ENCODE data around the gene PPP1CA. TPM values are rescaled to one million over a fixed set of nuclear protein-coding genes. Genes with fewer than 3 reads are reported as not detected.

Gene PPP1CA
- total RNA-seq, 3 donors from 2014 or later = 262 to 265 (median 264) TPM

GRCh38 chr11:67370351-67371076 lies 31.1 kb downstream of the PPP1CA start:
- Mint-ChIP-seq H3K4me1 (ENCODE audit: low read depth) (peaks cover 64% of the 10 kb centered on the region), H3K4me3 (no peak overlapping the region), H3K27me3 (ENCODE audit: low read depth) (peaks cover 10% of the 10 kb centered on the region), H3K9me3 (no peaks in the 10 kb centered on the region), H3K36me3 (ENCODE audit: insufficient read depth) (peaks cover 2% of the 10 kb centered on the region)
- no peak for DNase-seq
- ATAC-seq = no peak

DNA sequence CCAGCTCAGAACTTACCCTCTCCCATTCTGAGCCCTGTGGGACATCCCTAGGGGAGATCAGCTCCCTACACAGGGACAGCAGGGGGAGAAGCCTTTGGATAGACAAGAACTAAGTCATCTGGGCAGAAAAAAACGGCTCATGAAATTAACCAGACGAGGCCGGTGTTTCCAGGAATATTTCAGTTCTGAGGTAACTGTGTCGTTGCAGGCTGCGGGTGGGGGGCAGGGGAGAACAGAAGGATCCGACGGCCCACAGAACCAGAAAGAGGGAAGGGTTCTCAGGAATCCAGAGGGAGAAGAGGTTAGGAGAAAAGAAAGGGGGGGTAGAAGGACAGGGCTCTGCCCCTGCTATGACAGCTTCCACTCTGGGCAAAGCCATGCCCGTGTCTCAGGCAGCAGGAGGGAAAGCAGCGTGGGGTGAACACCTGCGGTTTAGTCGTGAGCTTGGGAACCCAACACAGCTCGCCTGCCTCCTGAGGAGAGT lies 31.8 kb downstream of the PPP1CA start:
- Mint-ChIP-seq H3K9me3 (no peaks in the 10 kb centered on the region), H3K27me3 (ENCODE audit: low read depth) (peaks cover 10% of the 10 kb centered on the region), H3K4me1 (ENCODE audit: low read depth) (peaks cover 68% of the 10 kb centered on the region), H3K4me3 (no peak overlapping the region), H3K36me3 (ENCODE audit: insufficient read depth) (peaks cover 4% of the 10 kb centered on the region)
- ATAC-seq (no peak), DNase-seq (no peak)

GRCh38 chr11:67369275-67369674 lies 32.4 kb downstream of the PPP1CA start:
- H3K4me1 Mint-ChIP-seq (ENCODE audit: low read depth) = peaks cover 68% of the 10 kb centered on the region
- DNase-seq (no peak), ATAC-seq (no peak)
- peaks cover 7% of the 10 kb centered on the region for H3K27me3 Mint-ChIP-seq (ENCODE audit: low read depth)
- H3K36me3 Mint-ChIP-seq (ENCODE audit: insufficient read depth) = peaks cover 6% of the 10 kb centered on the region
- H3K9me3 Mint-ChIP-seq = no peaks in the 10 kb centered on the region
- no peak overlapping the region for H3K4me3 Mint-ChIP-seq

- ATAC-seq (peak in 1 of 2 donors; percentile 48), DNase-seq (no peak)
- H3K27me3 Mint-ChIP-seq (ENCODE audit: low read depth) = peaks cover 7% of the 10 kb centered on the region
- no peak overlapping the region for H3K4me3 Mint-ChIP-seq
- no peaks in the 10 kb centered on the region for H3K9me3 Mint-ChIP-seq
- peaks cover 70% of the 10 kb centered on the region for H3K4me1 Mint-ChIP-seq (ENCODE audit: low read depth)
- peaks cover 6% of the 10 kb centered on the region for H3K36me3 Mint-ChIP-seq (ENCODE audit: insufficient read depth)
These were observed 33.0 kb downstream of the PPP1CA start for GRCh38 chr11:67368621-67369020.

GRCh38 chr11:67367761-67368227 lies 33.9 kb downstream of the PPP1CA start:
- H3K9me3 Mint-ChIP-seq = no peaks in the 10 kb centered on the region
- ATAC-seq (no peak), DNase-seq (no peak)
- peaks cover 7% of the 10 kb centered on the region for H3K27me3 Mint-ChIP-seq (ENCODE audit: low read depth)
- peaks cover 6% of the 10 kb centered on the region for H3K36me3 Mint-ChIP-seq (ENCODE audit: insufficient read depth)
- H3K4me1 Mint-ChIP-seq (ENCODE audit: low read depth) = peaks cover 74% of the 10 kb centered on the region
- H3K4me3 Mint-ChIP-seq = no peak overlapping the region

- peaks cover 7% of the 10 kb centered on the region for H3K27me3 Mint-ChIP-seq (ENCODE audit: low read depth)
- H3K4me3 Mint-ChIP-seq = no peak overlapping the region
- no peak for ATAC-seq
- H3K9me3 Mint-ChIP-seq = no peaks in the 10 kb centered on the region
- peaks cover 6% of the 10 kb centered on the region for H3K36me3 Mint-ChIP-seq (ENCODE audit: insufficient read depth)
- H3K4me1 Mint-ChIP-seq (ENCODE audit: low read depth) = peaks cover 75% of the 10 kb centered on the region
- DNase-seq = no peak
These were observed 34.5 kb downstream of the PPP1CA start for GRCh38 chr11:67366961-67367760.

DNA sequence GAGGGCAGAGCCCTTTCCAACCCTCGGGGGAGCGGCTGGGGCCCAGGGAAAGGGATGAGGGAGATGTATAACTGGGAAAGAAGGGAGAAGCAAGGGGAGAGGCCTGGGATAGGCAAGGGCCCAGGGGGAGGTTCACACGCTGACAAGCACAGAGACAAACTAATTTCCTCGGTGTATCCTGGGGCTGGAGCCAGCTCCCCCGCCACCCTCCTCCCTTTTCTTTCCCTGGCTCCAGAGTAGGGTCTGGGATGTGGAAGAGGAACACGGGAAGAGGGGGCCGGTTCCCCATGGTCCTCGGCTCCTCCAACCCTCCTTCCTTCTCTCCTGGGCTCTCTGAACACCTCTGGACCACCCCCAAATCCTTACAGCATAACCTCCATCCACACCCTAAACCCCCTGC lies 35.1 kb downstream of the PPP1CA start:
- no peaks in the 10 kb centered on the region for H3K9me3 Mint-ChIP-seq
- H3K4me1 Mint-ChIP-seq (ENCODE audit: low read depth) = peaks cover 71% of the 10 kb centered on the region
- DNase-seq (no peak), ATAC-seq (no peak)
- H3K36me3 Mint-ChIP-seq (ENCODE audit: insufficient read depth) = peaks cover 6% of the 10 kb centered on the region
- peaks cover 4% of the 10 kb centered on the region for H3K27me3 Mint-ChIP-seq (ENCODE audit: low read depth)
- no peak overlapping the region for H3K4me3 Mint-ChIP-seq

- ATAC-seq (no peak), DNase-seq (no peak)
- peaks cover 65% of the 10 kb centered on the region for H3K4me1 Mint-ChIP-seq (ENCODE audit: low read depth)
- H3K27me3 Mint-ChIP-seq (ENCODE audit: low read depth) = no peaks in the 10 kb centered on the region
- H3K36me3 Mint-ChIP-seq (ENCODE audit: insufficient read depth) = peaks cover 6% of the 10 kb centered on the region
- no peaks in the 10 kb centered on the region for H3K9me3 Mint-ChIP-seq
- no peak overlapping the region for H3K4me3 Mint-ChIP-seq
These were observed 35.8 kb downstream of the PPP1CA start for GRCh38 chr11:67365736-67366444.

DNA sequence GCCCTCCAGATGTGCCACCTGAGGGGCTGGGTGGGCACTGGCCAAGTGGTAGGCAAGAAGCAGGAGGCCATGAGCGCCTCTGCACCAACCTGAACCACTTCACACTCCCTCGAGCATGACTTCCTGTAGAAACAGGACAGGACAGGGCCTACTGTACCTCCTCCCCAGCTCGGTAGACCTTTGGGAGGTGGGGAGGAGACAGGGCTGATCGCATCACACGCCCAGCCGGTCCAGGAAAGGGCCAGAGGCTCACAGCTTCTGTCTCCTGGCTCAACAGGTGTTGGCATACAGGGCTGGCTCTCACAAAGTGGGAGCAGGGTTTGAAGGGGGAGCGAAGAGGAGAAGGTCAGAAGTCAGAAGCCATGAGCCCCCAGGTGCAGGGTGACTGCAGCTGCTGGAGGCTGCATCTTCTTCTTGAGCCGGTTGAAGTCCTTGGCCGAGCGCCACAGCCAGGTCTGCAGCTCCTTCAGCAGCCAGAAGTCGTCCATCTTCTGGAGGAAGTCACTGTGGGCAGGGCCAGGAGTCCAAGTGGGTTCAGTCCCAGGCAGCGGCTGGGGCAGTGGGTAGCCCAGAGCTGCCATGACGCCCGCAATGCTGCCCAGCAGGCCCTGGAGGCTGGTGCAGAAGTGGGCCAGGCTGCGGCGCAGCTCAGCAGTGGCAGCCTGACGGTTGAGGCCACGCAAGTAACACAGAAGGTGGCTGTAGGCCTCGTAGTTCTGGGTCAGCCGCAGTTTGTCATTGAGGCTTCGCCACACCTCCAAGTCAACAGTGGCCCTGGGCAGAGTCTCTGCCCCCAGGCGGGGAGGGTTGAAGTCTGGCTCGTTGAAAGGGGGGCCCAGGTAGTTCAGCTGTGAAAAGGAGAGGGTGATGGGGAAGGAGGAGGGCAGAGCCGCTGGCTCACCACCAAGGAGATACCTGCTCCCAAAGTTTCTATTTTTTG lies 36.6 kb downstream of the PPP1CA start:
- ATAC-seq (peak in 1 of 2 donors; percentile 23), DNase-seq (no peak)
- Mint-ChIP-seq H3K4me3 (no peak overlapping the region), H3K27me3 (ENCODE audit: low read depth) (no peaks in the 10 kb centered on the region), H3K36me3 (ENCODE audit: insufficient read depth) (peaks cover 6% of the 10 kb centered on the region), H3K9me3 (no peaks in the 10 kb centered on the region), H3K4me1 (ENCODE audit: low read depth) (peaks cover 59% of the 10 kb centered on the region)

- no peaks in the 10 kb centered on the region for H3K27me3 Mint-ChIP-seq (ENCODE audit: low read depth)
- H3K36me3 Mint-ChIP-seq (ENCODE audit: insufficient read depth) = peaks cover 6% of the 10 kb centered on the region
- DNase-seq = no peak
- peaks cover 51% of the 10 kb centered on the region for H3K4me1 Mint-ChIP-seq (ENCODE audit: low read depth)
- no peak overlapping the region for H3K4me3 Mint-ChIP-seq
- H3K9me3 Mint-ChIP-seq = no peaks in the 10 kb centered on the region
- ATAC-seq = no peak
These were observed 37.5 kb downstream of the PPP1CA start for GRCh38 chr11:67364169-67364568.

DNA sequence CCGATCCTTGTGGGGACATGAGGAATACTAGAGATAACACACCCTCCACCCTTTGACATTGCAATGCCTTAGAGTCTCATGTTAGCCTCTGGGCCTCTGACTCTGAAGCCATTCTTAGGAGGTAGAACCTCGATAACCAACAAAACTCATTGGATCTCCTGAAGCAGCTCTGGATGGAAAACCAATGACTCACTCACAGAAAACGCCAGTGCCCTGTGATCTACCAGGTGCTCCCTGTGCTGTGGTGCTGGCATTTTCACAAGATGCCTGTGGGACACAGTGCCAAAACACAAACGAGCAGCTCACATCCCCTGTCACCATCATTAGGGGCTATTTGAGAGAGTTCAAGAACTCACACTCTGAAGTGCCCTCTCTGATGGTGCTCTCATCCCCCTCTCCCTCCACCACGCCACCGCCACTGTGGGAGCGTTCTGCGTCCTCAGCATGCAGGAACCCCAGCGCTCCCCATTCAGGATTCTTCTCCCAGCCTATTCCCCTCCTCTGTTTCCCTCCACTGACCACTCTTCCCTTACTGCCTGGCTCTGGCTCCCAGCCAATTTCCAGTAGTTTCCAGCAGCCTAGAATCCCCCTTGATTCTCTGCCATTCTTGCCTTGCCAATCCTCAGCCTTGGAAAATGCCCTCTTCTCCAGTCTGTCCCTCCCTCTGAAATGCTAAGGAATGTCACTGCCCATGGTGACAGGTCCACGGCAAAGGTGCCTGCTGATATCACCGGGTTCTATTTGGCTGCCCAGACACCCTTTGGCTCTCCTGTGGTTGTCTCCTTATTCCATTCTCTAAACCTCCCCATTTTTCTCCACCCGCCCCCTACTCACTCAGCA lies 43.6 kb downstream of the PPP1CA start:
- Mint-ChIP-seq H3K36me3 (ENCODE audit: insufficient read depth) (no peaks in the 10 kb centered on the region), H3K27me3 (ENCODE audit: low read depth) (no peaks in the 10 kb centered on the region), H3K4me3 (no peak overlapping the region), H3K9me3 (no peaks in the 10 kb centered on the region), H3K4me1 (ENCODE audit: low read depth) (peaks cover 32% of the 10 kb centered on the region)
- DNase-seq = no peak
- ATAC-seq = no peak

- DNase-seq (peak; percentile 61), ATAC-seq (no peak)
- Mint-ChIP-seq H3K4me3 (no peak overlapping the region), H3K36me3 (ENCODE audit: insufficient read depth) (no peaks in the 10 kb centered on the region), H3K4me1 (ENCODE audit: low read depth) (peaks cover 34% of the 10 kb centered on the region), H3K27me3 (ENCODE audit: low read depth) (no peaks in the 10 kb centered on the region), H3K9me3 (no peaks in the 10 kb centered on the region)
These were observed 44.6 kb downstream of the PPP1CA start for GRCh38 chr11:67356864-67357561.

Data from activated T-cell treated with anti-CD3 and anti-CD28 coated beads, Interleukin-2, amount 50 U/mL, for 4 hours (primary cell).